Peyer's patch (tissue), 4 donors: ENCODE data around the gene CLDN16.

ENCODE experiments used
- POLR2A ChIP-seq, 2 donors: fragments of 450-650 bp; IDR thresholded peaks; one replicate each; pipeline ENCODE4 v1.5.1; 2017; ENCODE audit warnings: antibody characterized with exemption in 2 of 2, mild to moderate bottlenecking in 2 of 2, moderate library complexity in 2 of 2
- TF ChIP-seq, protein P1 (sequence below), 6 experiments: fragments of 450-650 bp in 4 of 6; fragments of 200-600 bp in 2 of 6; sonication (generic) in 1 of 6; IDR thresholded peaks; one replicate each; pipeline ENCODE4 v1.5.1; 2017 to 2019; ENCODE audit warnings: antibody characterized with exemption in 6 of 6, mild to moderate bottlenecking in 3 of 6, moderate library complexity in 1 of 6

DNA sequence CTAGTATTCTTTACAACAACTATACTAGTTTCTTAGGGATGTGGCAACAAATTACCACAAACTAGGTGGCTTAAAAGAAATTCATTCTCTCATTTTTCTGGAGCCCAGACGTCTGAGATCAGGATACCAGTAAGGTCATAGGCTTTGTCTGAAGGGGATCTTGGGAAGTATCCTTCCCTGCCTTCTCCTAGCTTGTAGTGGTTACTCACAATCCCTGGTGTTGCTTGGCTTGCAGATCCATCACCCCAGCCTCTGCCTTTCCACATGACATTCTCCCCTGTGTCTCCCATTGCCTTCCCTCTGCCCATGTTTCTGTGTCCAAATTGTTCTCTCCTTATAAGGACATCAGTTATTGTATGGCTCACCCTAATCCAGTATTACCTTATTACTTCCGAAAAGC lies 41.4 kb upstream of the CLDN16 start:
- TF ChIP-seq, protein P1, sequence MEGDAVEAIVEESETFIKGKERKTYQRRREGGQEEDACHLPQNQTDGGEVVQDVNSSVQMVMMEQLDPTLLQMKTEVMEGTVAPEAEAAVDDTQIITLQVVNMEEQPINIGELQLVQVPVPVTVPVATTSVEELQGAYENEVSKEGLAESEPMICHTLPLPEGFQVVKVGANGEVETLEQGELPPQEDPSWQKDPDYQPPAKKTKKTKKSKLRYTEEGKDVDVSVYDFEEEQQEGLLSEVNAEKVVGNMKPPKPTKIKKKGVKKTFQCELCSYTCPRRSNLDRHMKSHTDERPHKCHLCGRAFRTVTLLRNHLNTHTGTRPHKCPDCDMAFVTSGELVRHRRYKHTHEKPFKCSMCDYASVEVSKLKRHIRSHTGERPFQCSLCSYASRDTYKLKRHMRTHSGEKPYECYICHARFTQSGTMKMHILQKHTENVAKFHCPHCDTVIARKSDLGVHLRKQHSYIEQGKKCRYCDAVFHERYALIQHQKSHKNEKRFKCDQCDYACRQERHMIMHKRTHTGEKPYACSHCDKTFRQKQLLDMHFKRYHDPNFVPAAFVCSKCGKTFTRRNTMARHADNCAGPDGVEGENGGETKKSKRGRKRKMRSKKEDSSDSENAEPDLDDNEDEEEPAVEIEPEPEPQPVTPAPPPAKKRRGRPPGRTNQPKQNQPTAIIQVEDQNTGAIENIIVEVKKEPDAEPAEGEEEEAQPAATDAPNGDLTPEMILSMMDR (IDR thresholded peaks at IDR 0.05), result no peak
- no peak for TF ChIP-seq POLR2A (IDR thresholded peaks at IDR 0.05)
